VCaP (cell line): ENCODE measurements around the gene JAKMIP2.

Experiments
- H3K27ac ChIP-seq: fragments of 450-650 bp; 2 replicates; pipeline ENCODE4 v1.5.1; 2017
- CTCF ChIP-seq: fragments of 450-650 bp; conservative IDR thresholded peaks from 2 replicates; pipeline ENCODE4 v1.5.1; 2017; ENCODE audit warnings: mild to moderate bottlenecking, moderate library complexity

JAKMIP2 gene

GRCh38 chr5:147801461-147801860, 18.9 kb upstream of the JAKMIP2 start:
- no peak overlapping the region for H3K27ac ChIP-seq
- no peak for TF ChIP-seq CTCF

DNA sequence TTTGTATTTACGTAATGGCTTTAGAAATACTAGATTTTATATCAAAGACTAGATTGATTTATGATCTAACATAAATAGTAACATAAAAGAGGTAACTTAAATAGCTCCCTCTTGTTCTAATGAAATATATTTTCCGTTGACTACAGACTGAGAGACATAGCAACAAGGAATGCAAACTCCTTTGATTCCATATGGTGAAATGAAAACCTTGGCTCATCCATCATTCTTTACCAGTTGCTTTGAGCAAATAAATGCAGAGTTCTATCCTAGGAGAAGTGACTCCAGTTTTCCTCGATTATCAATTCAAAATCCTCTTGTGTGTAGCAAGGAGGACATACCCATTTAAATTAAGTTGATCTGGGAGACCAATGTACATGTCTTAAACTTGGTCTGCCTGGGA, 18.0 kb upstream of the JAKMIP2 start:
- H3K27ac ChIP-seq, result no peak overlapping the region
- TF ChIP-seq CTCF, result no peak

DNA sequence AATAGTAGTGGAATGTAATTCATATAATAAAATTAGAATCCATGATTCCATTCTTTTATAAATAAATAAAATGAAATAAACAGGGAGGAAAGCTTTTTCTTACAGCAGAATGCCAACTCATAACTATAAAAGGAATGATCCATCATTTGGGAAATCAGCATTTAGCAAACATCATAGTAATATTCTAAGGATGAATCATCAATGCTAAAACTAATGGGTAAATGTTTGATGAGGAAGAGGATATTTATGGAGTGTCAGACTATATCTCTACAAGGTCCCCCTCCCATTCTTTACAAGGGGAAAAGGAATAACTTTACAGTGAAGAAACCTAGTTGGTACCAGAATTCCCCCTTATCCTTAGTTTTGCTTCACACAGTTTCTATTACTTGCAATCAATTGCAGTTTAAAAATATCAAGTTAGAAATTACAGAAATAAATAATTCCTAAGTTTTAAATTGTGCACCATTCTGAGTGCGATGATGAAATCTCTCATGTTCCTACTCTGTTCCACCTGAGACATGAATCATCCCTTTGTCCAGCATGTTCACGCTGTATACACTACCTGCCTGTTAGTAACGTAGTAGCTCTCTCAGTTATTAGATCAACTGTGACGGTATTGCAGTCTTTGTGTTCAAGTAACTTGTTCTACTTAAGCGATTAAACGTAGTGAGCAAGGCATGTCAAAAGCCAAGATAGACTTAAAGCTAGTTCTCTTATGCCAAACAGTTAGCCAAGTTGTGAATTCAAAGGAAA, 14.2 kb upstream of the JAKMIP2 start:
- no peak overlapping the region for H3K27ac ChIP-seq
- TF ChIP-seq CTCF, result no peak

DNA sequence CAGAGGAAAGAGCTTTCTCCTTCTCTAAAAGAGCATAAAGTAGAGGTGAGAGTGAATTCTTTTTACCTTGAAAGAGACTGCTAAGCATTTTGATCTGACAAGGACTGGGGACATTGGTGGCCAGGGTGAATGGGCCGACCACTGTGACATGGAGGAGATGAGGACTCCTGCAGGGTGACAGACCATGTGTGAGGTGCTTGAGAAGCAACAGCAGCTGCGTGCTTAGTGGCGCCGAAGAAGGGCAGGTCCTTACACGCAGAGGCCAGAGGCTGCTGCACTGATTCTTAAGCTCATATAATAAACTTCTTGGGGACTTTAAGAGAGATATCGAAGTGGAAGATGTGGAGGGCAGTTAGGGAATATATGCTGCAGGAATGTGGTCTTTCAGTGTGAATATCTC, 8.7 kb upstream of the JAKMIP2 start:
- TF ChIP-seq CTCF, result no peak
- no peak overlapping the region for H3K27ac ChIP-seq

GRCh38 chr5:147789820-147790219, 7.3 kb upstream of the JAKMIP2 start:
- TF ChIP-seq CTCF, result no peak

GRCh38 chr5:147788023-147788422, 5.5 kb upstream of the JAKMIP2 start:
- no peak overlapping the region for H3K27ac ChIP-seq
- TF ChIP-seq CTCF, result no peak

More at GRCh38 chr5:147789820-147790219, 7.3 kb upstream of the JAKMIP2 start:
- no peak overlapping the region for H3K27ac ChIP-seq

DNA sequence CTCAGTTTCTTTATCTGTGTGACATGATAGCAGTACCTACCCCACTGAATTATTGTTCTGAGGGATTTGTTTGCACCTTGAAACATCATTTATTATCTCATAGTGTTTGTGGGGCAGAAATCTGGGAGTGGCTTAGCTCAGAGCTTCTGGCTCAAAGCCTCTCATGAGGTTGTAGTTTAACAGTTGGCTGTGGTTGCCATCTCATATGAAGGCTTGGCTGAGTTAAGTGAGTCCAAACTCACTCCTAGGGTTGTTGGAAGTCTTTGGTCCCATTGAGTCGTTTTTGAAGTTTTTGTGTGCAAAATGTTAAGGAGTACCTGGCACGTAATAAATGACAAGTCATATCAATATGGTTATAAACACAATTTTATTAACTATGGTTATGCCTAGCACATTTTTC, 3.6 kb upstream of the JAKMIP2 start:
- H3K27ac ChIP-seq, result no peak overlapping the region
- TF ChIP-seq CTCF, result no peak
